ENCODE measurements around the gene FRMD8. TPM values are rescaled to one million over a fixed set of nuclear protein-coding genes. Genes with fewer than 3 reads are reported as not detected.
A peak's percentile ranks its signal among the peaks of the same experiment; 100 is the strongest.

The FRMD8 gene
- total RNA-seq, 1 experiment from 2014 or later: 40.2 TPM

DNA sequence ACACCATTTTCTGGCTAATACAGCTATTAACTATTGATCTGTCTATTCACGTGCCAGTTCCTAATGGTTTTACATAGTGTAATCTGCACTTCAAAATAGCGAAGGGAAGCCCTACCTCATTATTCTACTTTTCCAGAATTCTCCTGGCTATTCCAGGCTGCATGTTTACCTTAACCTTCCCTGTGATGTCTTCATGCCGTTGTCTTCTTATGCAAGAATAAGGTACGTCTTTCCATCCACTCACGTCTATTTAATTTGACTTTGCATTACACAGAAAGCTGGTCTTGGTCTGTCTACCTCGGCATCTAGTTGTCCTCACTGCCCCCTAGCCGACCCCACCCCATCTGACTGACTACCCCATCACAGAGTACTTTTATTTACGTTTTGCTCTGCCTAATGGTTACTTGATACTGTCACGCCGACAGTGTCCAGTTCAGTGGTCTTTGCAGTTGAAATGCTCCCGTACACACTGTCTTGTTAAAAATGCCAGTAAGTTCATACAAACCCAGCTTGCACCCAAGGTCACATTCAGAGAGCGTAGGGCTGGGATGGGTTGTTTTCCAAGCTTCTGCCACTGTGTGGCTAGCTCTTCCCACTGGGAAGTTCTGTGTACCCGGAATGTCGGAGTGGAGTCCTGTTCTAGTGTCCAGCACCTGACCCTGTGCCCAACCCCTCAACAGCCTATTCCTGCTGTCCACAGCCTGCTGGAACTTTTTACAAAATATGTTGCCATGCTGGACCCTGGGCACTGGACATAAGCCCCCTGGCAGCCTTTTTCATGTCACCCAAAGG lies 51.2 kb downstream of the FRMD8 start:
- DNase-seq: no peak
- TF ChIP-seq, protein P1, sequence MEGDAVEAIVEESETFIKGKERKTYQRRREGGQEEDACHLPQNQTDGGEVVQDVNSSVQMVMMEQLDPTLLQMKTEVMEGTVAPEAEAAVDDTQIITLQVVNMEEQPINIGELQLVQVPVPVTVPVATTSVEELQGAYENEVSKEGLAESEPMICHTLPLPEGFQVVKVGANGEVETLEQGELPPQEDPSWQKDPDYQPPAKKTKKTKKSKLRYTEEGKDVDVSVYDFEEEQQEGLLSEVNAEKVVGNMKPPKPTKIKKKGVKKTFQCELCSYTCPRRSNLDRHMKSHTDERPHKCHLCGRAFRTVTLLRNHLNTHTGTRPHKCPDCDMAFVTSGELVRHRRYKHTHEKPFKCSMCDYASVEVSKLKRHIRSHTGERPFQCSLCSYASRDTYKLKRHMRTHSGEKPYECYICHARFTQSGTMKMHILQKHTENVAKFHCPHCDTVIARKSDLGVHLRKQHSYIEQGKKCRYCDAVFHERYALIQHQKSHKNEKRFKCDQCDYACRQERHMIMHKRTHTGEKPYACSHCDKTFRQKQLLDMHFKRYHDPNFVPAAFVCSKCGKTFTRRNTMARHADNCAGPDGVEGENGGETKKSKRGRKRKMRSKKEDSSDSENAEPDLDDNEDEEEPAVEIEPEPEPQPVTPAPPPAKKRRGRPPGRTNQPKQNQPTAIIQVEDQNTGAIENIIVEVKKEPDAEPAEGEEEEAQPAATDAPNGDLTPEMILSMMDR (IDR thresholded peaks at IDR 0.05; ENCODE audit: unreplicated experiment): no peak
- no peaks in the 10 kb centered on the region for H3K27me3 Mint-ChIP-seq (ENCODE audit: unreplicated experiment)
- no TSS peak for BruUV-seq (replicated peaks)
- H3K4me3 Mint-ChIP-seq (ENCODE audit: low read depth, unreplicated experiment): peak overlapping the region; percentile 46
- no peaks in the 10 kb centered on the region for H3K9me3 Mint-ChIP-seq (ENCODE audit: low read depth, unreplicated experiment)
- intact Hi-C loops (cut with micrococcal nuclease; ENCODE audit: unreplicated experiment): no loop called here
- H3K27ac Mint-ChIP-seq (ENCODE audit: unreplicated experiment): peak overlapping the region; percentile 80
- CTCF ChIA-PET: interaction anchor here (0.5 to 0.8 kb wide), 3 partner anchors 17 to 44 kb away, joined by 3 to 4 read pairs (median 3); no protein-coding TSS in a partner anchor
- H3K36me3 Mint-ChIP-seq (ENCODE audit: insufficient read depth, unreplicated experiment): peaks cover 98% of the 10 kb centered on the region
- peaks cover 78% of the 10 kb centered on the region for H3K4me1 Mint-ChIP-seq (ENCODE audit: low read depth, unreplicated experiment)

DNA sequence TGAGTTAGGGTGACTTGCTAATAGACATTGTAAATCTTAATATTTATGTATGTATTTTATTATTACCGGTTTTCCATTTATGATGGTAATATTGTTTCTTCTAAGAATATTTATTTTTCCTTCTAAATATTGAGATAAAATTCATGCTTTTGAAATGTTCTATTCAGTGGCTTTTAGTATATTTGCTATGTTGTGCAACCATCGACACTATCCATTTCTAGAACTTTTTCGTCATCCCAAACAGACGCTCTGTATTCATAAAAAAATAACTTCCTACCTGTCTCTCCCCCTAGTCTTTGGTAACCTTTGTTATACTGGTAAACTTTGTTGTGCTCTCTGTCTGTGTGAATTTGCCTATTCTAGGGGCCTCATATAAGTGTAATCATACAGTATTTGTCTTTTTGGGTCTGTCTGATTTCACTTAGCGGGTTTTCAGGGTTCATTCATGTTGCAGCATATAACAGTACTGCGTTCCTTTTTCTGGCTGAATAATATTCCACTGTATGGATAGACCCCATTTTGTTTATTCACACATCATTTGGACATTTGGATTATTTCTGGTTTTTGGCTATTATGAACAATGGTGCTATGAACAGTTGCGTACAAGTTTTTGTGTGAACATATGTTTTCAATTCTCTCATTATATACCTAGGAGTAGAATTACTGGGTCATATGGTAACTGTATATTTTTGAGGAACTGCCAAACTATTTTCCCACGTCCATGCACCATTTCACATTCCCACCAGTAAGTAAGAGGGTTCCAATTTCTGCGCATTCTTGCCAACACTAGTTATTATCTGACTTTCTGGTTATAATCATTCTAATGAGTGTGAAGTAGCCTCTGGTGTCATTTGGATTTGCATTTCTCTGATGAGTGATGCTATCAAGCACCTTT lies 52.1 kb downstream of the FRMD8 start:
- CTCF ChIA-PET: no interaction called here

DNA sequence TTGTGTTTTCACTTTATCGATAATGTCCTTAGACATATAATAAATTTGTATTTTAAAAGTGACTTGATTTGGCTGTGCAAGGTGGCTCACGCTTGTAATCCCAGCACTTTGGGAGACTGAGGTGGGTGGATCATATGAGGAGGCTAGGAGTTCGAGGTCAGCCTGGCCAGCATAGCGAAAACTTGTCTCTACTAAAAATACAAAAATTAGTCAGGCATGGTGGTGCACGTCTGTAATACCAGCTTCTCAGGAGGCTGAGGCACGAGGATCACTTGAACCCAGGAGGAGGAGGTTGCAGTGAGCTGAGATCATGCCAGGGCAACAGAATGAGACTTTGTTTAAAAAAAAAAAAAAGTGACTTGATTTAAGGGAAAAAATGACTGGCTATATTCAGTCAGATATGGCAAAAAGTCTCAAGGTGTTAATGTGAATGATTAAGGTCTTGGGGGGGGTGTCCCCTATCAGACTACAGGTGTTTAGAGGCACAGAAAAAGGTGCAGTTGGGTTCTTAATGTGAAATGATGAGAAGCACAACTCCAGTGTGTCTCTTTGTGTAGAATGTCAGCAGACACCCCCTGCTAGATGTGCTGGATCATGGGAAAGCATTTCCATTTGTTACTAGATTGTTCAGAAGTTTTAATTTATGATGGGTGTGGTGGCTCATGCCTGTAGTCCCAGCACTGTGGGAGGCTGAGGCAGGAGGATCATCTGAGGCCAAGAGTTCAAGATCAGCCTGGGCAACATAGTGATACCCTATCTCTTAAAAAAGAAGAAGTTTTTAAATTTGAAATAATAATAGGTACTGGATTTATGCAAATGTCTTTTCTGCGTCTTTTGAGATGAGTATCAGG lies 53.1 kb downstream of the FRMD8 start:
- TF ChIP-seq, protein P1 (IDR thresholded peaks at IDR 0.05; ENCODE audit: unreplicated experiment): no peak
- no peaks in the 10 kb centered on the region for H3K9me3 Mint-ChIP-seq (ENCODE audit: low read depth, unreplicated experiment)
- peaks cover 100% of the 10 kb centered on the region for H3K36me3 Mint-ChIP-seq (ENCODE audit: insufficient read depth, unreplicated experiment)
- H3K27ac Mint-ChIP-seq (ENCODE audit: unreplicated experiment): peak overlapping the region; percentile 53
- H3K27me3 Mint-ChIP-seq (ENCODE audit: unreplicated experiment): no peaks in the 10 kb centered on the region
- peaks cover 88% of the 10 kb centered on the region for H3K4me1 Mint-ChIP-seq (ENCODE audit: low read depth, unreplicated experiment)
- intact Hi-C loops (cut with micrococcal nuclease; ENCODE audit: unreplicated experiment): no loop called here
- CTCF ChIA-PET: no interaction called here
- DNase-seq: no peak
- TSS peak; percentile 3 for BruUV-seq (replicated peaks)
- H3K4me3 Mint-ChIP-seq (ENCODE audit: low read depth, unreplicated experiment): no peak overlapping the region

More for the DNA sequence above, 52.1 kb downstream of the FRMD8 start:
- Mint-ChIP-seq H3K36me3 (ENCODE audit: insufficient read depth, unreplicated experiment) (peaks cover 98% of the 10 kb centered on the region), H3K4me3 (ENCODE audit: low read depth, unreplicated experiment) (peak overlapping the region; percentile 13), H3K4me1 (ENCODE audit: low read depth, unreplicated experiment) (peaks cover 83% of the 10 kb centered on the region), H3K9me3 (ENCODE audit: low read depth, unreplicated experiment) (no peaks in the 10 kb centered on the region), H3K27ac (ENCODE audit: unreplicated experiment) (peak overlapping the region; percentile 53), H3K27me3 (ENCODE audit: unreplicated experiment) (no peaks in the 10 kb centered on the region)
- BruUV-seq (replicated peaks): no TSS peak
- no peak for DNase-seq
- TF ChIP-seq, protein P1 (IDR thresholded peaks at IDR 0.05; ENCODE audit: unreplicated experiment): no peak
- intact Hi-C loops (cut with micrococcal nuclease; ENCODE audit: unreplicated experiment): no loop called here

All from Calu3 (cell line).